WTC11 (cell line): ENCODE data around the gene DTWD2. TPM values are rescaled to one million over a fixed set of nuclear protein-coding genes. Genes with fewer than 3 reads are reported as not detected.

Experiments used
- ATAC-seq: fragments of 200-7000 bp; cut with Tn5 transposase; 2 replicates; pipeline ENCODE4 v1.10.0; 2021; ENCODE audit warnings: mild to moderate bottlenecking, moderate library complexity
- CTCF ChIA-PET: fragments of 300-600 bp; sonication (Branson Sonifier 250); formaldehyde crosslinking; loops from one replicate; lab custom pipeline; 2021; ENCODE audit warnings: antibody characterized with exemption; lab: Charles Lee
- POLR2A ChIA-PET: fragments of 350-600 bp; sonication (Branson Sonifier 250); formaldehyde crosslinking; loops from one replicate; lab custom pipeline; 2021; ENCODE audit warnings: antibody characterized with exemption; lab: Charles Lee
- DNase-seq: peaks from one replicate; pipeline ENCODE4 v3.0.0; 2021; ENCODE audit warnings: low spot score
- H3K27ac Mint-ChIP-seq: 2 replicates; pipeline ENCODE4 v1.8.0; 2021; ENCODE audit warnings: mixed read lengths
- H3K27me3 Mint-ChIP-seq: 2 replicates; pipeline ENCODE4 v1.8.0; 2021; ENCODE audit warnings: low read depth, mild to moderate bottlenecking, moderate library complexity, mixed read lengths
- H3K36me3 Mint-ChIP-seq: 2 replicates; pipeline ENCODE4 v1.8.0; 2021; ENCODE audit warnings: mixed read lengths
- H3K4me1 Mint-ChIP-seq: 2 replicates; pipeline ENCODE4 v1.8.0; 2022; ENCODE audit warnings: mixed read lengths
- H3K4me3 Mint-ChIP-seq: 2 replicates; pipeline ENCODE4 v1.8.0; 2021; ENCODE audit warnings: mild to moderate bottlenecking, moderate library complexity, mixed read lengths
- H3K9me3 Mint-ChIP-seq: 2 replicates; pipeline ENCODE4 v1.8.0; 2021; ENCODE audit warnings: mixed read lengths
- E2F1 ChIP-seq: sonication (generic); formaldehyde crosslinking; IDR thresholded peaks from 2 replicates; pipeline ENCODE4 v1.8.0; 2022; ENCODE audit warnings: mild to moderate bottlenecking, missing genetic modification reagents
- ELF4 ChIP-seq: sonication (generic); formaldehyde crosslinking; IDR thresholded peaks from 2 replicates; pipeline ENCODE4 v1.8.1; 2022; ENCODE audit warnings: low read depth, mild to moderate bottlenecking, moderate library complexity, missing genetic modification reagents
- ERG ChIP-seq: fragments of 250-450 bp; sonication (Bioruptor Pico); IDR thresholded peaks from 2 replicates; pipeline ENCODE4 v1.8.0; 2021; ENCODE audit warnings: mild to moderate bottlenecking
- GABPB1 ChIP-seq: sonication (generic); formaldehyde crosslinking; IDR thresholded peaks from 2 replicates; pipeline ENCODE4 v1.8.1; 2023; ENCODE audit warnings: mild to moderate bottlenecking, missing genetic modification reagents
- HMGA2 ChIP-seq: fragments of 250-450 bp; sonication (Bioruptor Pico); IDR thresholded peaks from 2 replicates; pipeline ENCODE4 v1.4.0; 2021; ENCODE audit warnings: mild to moderate bottlenecking, moderate library complexity
- MXD4 ChIP-seq: fragments of 250-450 bp; sonication (Bioruptor Pico); IDR thresholded peaks from 2 replicates; pipeline ENCODE4 v1.8.0; 2021; ENCODE audit warnings: mild to moderate bottlenecking, moderate library complexity, borderline replicate concordance
- NFATC4 ChIP-seq: fragments of 250-450 bp; sonication (Bioruptor Pico); IDR thresholded peaks from 2 replicates; pipeline ENCODE4 v1.9.0; 2021; ENCODE audit warnings: mild to moderate bottlenecking
- NFE2L1 ChIP-seq: sonication (generic); formaldehyde crosslinking; IDR thresholded peaks from 2 replicates; pipeline ENCODE4 v1.8.1; 2023; ENCODE audit warnings: missing genetic modification reagents
- NR1H2 ChIP-seq: sonication (generic); formaldehyde crosslinking; IDR thresholded peaks from 2 replicates; pipeline ENCODE4 v1.9.0; 2021; ENCODE audit warnings: mild to moderate bottlenecking, moderate library complexity, missing genetic modification reagents
- NR3C1 ChIP-seq: sonication (generic); formaldehyde crosslinking; conservative IDR thresholded peaks from 2 replicates; pipeline ENCODE4 v1.8.1; 2023; ENCODE audit warnings: low read depth, mild to moderate bottlenecking, missing genetic modification reagents
- PRRX2 ChIP-seq: fragments of 250-450 bp; sonication (Bioruptor Pico); IDR thresholded peaks from 2 replicates; pipeline ENCODE4 v1.8.0; 2021; ENCODE audit warnings: mild to moderate bottlenecking
- SP1 ChIP-seq: sonication (generic); formaldehyde crosslinking; conservative IDR thresholded peaks from 2 replicates; pipeline ENCODE4 v1.8.1; 2022; ENCODE audit warnings: missing genetic modification reagents
- TEAD1 ChIP-seq: sonication (generic); formaldehyde crosslinking; IDR thresholded peaks from 2 replicates; pipeline ENCODE4 v1.8.0; 2022; ENCODE audit warnings: mild to moderate bottlenecking, missing genetic modification reagents
- TP53 ChIP-seq: sonication (generic); formaldehyde crosslinking; IDR thresholded peaks from 2 replicates; pipeline ENCODE4 v1.8.1; 2023; ENCODE audit warnings: mild to moderate bottlenecking, missing genetic modification reagents
- USF2 ChIP-seq: sonication (generic); formaldehyde crosslinking; IDR thresholded peaks from 2 replicates; pipeline ENCODE4 v1.8.1; 2023; ENCODE audit warnings: mild to moderate bottlenecking, missing genetic modification reagents, moderate library complexity
- ZBTB21 ChIP-seq: sonication (generic); formaldehyde crosslinking; IDR thresholded peaks from 2 replicates; pipeline ENCODE4 v1.8.1; 2023; ENCODE audit warnings: mild to moderate bottlenecking, missing genetic modification reagents, borderline replicate concordance
- ZNF232 ChIP-seq: sonication (generic); formaldehyde crosslinking; IDR thresholded peaks from 2 replicates; pipeline ENCODE4 v1.8.0; 2022; ENCODE audit warnings: mild to moderate bottlenecking, missing genetic modification reagents
- ZNF396 ChIP-seq: fragments of 250-450 bp; sonication (Bioruptor Pico); IDR thresholded peaks from 2 replicates; pipeline ENCODE4 v1.8.0; 2021; ENCODE audit warnings: mild to moderate bottlenecking, moderate library complexity, borderline replicate concordance
- ZNF423 ChIP-seq: fragments of 250-450 bp; sonication (Bioruptor Pico); IDR thresholded peaks from 2 replicates; pipeline ENCODE4 v2.1.2; 2022; ENCODE audit warnings: mild to moderate bottlenecking, moderate library complexity
- ZSCAN18 ChIP-seq: fragments of 250-450 bp; sonication (Bioruptor Pico); IDR thresholded peaks from 2 replicates; pipeline ENCODE4 v2.1.2; 2022; ENCODE audit warnings: mild to moderate bottlenecking, moderate library complexity
- total RNA-seq: library from RNA; stranded (reverse); gene quantifications from 3 replicates; pipeline ENCODE4 v1.2.3, GENCODE V29; 2021

DTWD2 gene
- total RNA-seq, 1 experiment from 2014 or later = 13.1 TPM

GRCh38 chr5:119036101-119036762 lies 47.9 kb upstream of the DTWD2 start:
- Mint-ChIP-seq H3K4me3 (no peak overlapping the region), H3K36me3 (no peaks in the 10 kb centered on the region), H3K4me1 (peaks cover 18% of the 10 kb centered on the region), H3K9me3 (no peaks in the 10 kb centered on the region), H3K27me3 (no peaks in the 10 kb centered on the region)
- ChIA-PET POLR2A (no interaction called here), CTCF (interaction anchor here (1.0 kb wide), 1 partner anchor 48 kb away, joined by 4 read pairs; the partner anchor contains the start of gene DTWD2)
- DNase-seq (no peak), ATAC-seq (no peak)
- no peak for TF ChIP-seq ZSCAN18 (CRISPR knock-in tag)
- TF ChIP-seq TP53 (CRISPR knock-in tag) = no peak
- no peak for TF ChIP-seq HMGA2 (CRISPR knock-in tag)
- no peak for TF ChIP-seq ZNF232 (CRISPR knock-in tag)
- TF ChIP-seq ZNF423 = no peak
- TF ChIP-seq NR1H2 (CRISPR knock-in tag) = no peak
- TF ChIP-seq NFATC4 (CRISPR knock-in tag) = no peak
- TF ChIP-seq, all 79 proteins: peak for 0
- no peak overlapping the region for H3K27ac Mint-ChIP-seq

- H3K9me3 Mint-ChIP-seq = no peaks in the 10 kb centered on the region
- POLR2A ChIA-PET = no interaction called here
Observed at GRCh38 chr5:119033135-119033534, 44.8 kb upstream of the DTWD2 start.

GRCh38 chr5:119032656-119033055 lies 44.3 kb upstream of the DTWD2 start:
- Mint-ChIP-seq H3K4me3 (no peak overlapping the region), H3K27me3 (no peaks in the 10 kb centered on the region), H3K4me1 (peaks cover 28% of the 10 kb centered on the region), H3K27ac (no peak overlapping the region), H3K36me3 (no peaks in the 10 kb centered on the region), H3K9me3 (no peaks in the 10 kb centered on the region)
- ChIA-PET POLR2A (interaction anchor here (0.5 kb wide), 1 partner anchor 26 kb away, joined by 3 read pairs; no protein-coding TSS in a partner anchor), CTCF (no interaction called here)
- DNase-seq (no peak), ATAC-seq (no peak)
- TF ChIP-seq ZNF396 (no peak), NR3C1 (CRISPR knock-in tag) (no peak), PRRX2 (no peak), USF2 (no peak), ELF4 (no peak), E2F1 (CRISPR knock-in tag) (no peak), ERG (CRISPR knock-in tag) (no peak), NR1H2 (CRISPR knock-in tag) (no peak), ZNF232 (CRISPR knock-in tag) (no peak), SP1 (no peak)

More at GRCh38 chr5:119033135-119033534, 44.8 kb upstream of the DTWD2 start:
- DNase-seq (no peak), ATAC-seq (peak; percentile 74)
- TF ChIP-seq HMGA2 (CRISPR knock-in tag) (no peak), ERG (CRISPR knock-in tag) (no peak), GABPB1 (no peak), TEAD1 (CRISPR knock-in tag) (no peak), NFE2L1 (CRISPR knock-in tag) (no peak), SP1 (no peak), MXD4 (CRISPR knock-in tag) (no peak), ZBTB21 (CRISPR knock-in tag) (no peak), ELF4 (no peak)
- no peaks in the 10 kb centered on the region for H3K36me3 Mint-ChIP-seq
- no peak overlapping the region for H3K4me3 Mint-ChIP-seq
- CTCF ChIA-PET = no interaction called here
- H3K27me3 Mint-ChIP-seq = no peaks in the 10 kb centered on the region
- H3K4me1 Mint-ChIP-seq = peaks cover 27% of the 10 kb centered on the region
- peak overlapping the region; percentile 25; the same call in 1 of the 2 replicates for H3K27ac Mint-ChIP-seq
